GM19328 (cell line): ENCODE results near the gene GALNT16.

Experiments
- ATAC-seq: cut with Tn5 transposase; IDR thresholded peaks from one replicate; pipeline ENCODE4 v1.9.1; 2021; ENCODE audit warnings: mild to moderate bottlenecking, moderate library complexity; ENCODE audit not compliant: unreplicated experiment

GALNT16 gene

GRCh38 chr14:69398818-69399210 is 138.9 kb downstream of the GALNT16 start:
- ATAC-seq: no peak

- no peak for ATAC-seq
Measured at GRCh38 chr14:69399750-69400149, 139.8 kb downstream of the GALNT16 start.

- ATAC-seq: no peak
Measured at GRCh38 chr14:69400154-69400553, 140.2 kb downstream of the GALNT16 start.

GRCh38 chr14:69401841-69402240 is 141.9 kb downstream of the GALNT16 start:
- ATAC-seq: no peak

- no peak for ATAC-seq
Measured at GRCh38 chr14:69404478-69404877, 144.5 kb downstream of the GALNT16 start.

GRCh38 chr14:69404883-69405282 is 144.9 kb downstream of the GALNT16 start:
- no peak for ATAC-seq

- ATAC-seq: no peak
Measured at GRCh38 chr14:69405762-69406161, 145.8 kb downstream of the GALNT16 start.
